Stimulated activated CD8-positive, alpha-beta memory T cell treated with anti-CD3 and anti-CD28 coated beads, Interleukin-15, amount 100 ng/mL, for 1 hour (primary cell): Measurements from ENCODE around the gene HINT2.

Experiments
- DNase-seq: peaks from one replicate; pipeline ENCODE4 v3.0.0-alpha.2; 2020; ENCODE audit warnings: low read depth

The HINT2 gene

GRCh38 chr9:35811381-35812024 is 3.3 kb downstream of the HINT2 start:
- DNase-seq = no peak

- DNase-seq = no peak
Observed at GRCh38 chr9:35810122-35810521, 4.7 kb downstream of the HINT2 start.

- no peak for DNase-seq
Observed at GRCh38 chr9:35808433-35808832, 6.4 kb downstream of the HINT2 start.

- no peak for DNase-seq
Observed at GRCh38 chr9:35806101-35806500, 8.7 kb downstream of the HINT2 start.

- DNase-seq = no peak
Observed at GRCh38 chr9:35801328-35802128, 13.3 kb downstream of the HINT2 start.

- DNase-seq = no peak
Observed at GRCh38 chr9:35800530-35800929, 14.3 kb downstream of the HINT2 start.

GRCh38 chr9:35798658-35799374 is 16.0 kb downstream of the HINT2 start:
- DNase-seq = no peak

GRCh38 chr9:35797311-35798109 is 17.3 kb downstream of the HINT2 start:
- DNase-seq = no peak

GRCh38 chr9:35795695-35796094 is 19.1 kb downstream of the HINT2 start:
- DNase-seq = no peak

- DNase-seq = no peak
Observed at GRCh38 chr9:35793461-35793860, 21.4 kb downstream of the HINT2 start.

- no peak for DNase-seq
Observed at GRCh38 chr9:35792826-35793225, 22.0 kb downstream of the HINT2 start.

- DNase-seq = no peak
Observed at GRCh38 chr9:35792024-35792813, 22.6 kb downstream of the HINT2 start.

- no peak for DNase-seq
Observed at GRCh38 chr9:35791297-35791921, 23.4 kb downstream of the HINT2 start, which contains the start of gene NPR2. Gene NPR2, plus strand, starts transcription at chr9:35791591. Its CDS starts 818 bp downstream, at chr9:35792409.

- DNase-seq = peak; percentile 13
Observed at GRCh38 chr9:35790385-35791296, 24.2 kb downstream of the HINT2 start.

- DNase-seq = no peak
Observed at GRCh38 chr9:35790025-35790384, 24.8 kb downstream of the HINT2 start.

GRCh38 chr9:35789541-35789940 is 25.3 kb downstream of the HINT2 start:
- DNase-seq = no peak

- DNase-seq = no peak
Observed at GRCh38 chr9:35783418-35783817, 31.4 kb downstream of the HINT2 start.

- DNase-seq = no peak
Observed at GRCh38 chr9:35781066-35781465, 33.8 kb downstream of the HINT2 start.

GRCh38 chr9:35778496-35778895 is 36.3 kb downstream of the HINT2 start:
- no peak for DNase-seq

- DNase-seq = no peak
Observed at GRCh38 chr9:35776018-35776417, 38.8 kb downstream of the HINT2 start.
